Hindlimb muscle (tissue), 1 donor: ENCODE data around the gene ABCC3. TPM values are rescaled to one million over a fixed set of nuclear protein-coding genes. Genes with fewer than 3 reads are reported as not detected.
A peak's percentile ranks its signal among the peaks of the same experiment; 100 is the strongest.

Experiments
- DNase-seq: peaks from one replicate; pipeline ENCODE4 v3.0.0-alpha.2; 2013
- polyA plus RNA-seq: library from polyadenylated mRNA; unstranded; fragments of 120-200 nt; gene quantifications from one replicate; pipeline ENCODE4 v1.2.1, GENCODE V29; 2013; ENCODE audit not compliant: insufficient read length

ABCC3 gene
- polyA plus RNA-seq, 1 donor, result 0.66 TPM

- DNase-seq, result peak; percentile 93
Measured at GRCh38 chr17:50604513-50604912, 30.2 kb upstream of the ABCC3 start.

DNA sequence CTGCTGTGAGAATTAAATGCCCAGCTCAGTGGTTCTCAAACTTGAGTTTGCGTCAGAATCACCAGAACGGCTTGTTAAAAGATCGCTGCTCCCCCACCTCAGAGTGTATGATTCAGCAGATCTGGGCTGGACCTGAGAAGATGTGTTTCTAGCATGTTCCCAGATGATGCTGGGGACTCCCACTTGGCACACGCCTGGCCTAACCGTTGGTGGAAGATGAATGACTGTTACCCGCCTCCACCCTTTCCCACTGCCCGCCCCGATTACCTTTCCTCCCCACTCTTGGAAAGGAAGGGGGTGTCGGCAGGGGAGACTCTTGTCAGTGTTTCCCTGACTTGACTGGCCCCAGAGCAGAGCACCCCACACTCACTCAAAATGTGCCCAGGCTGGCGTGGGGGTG is 29.3 kb upstream of the ABCC3 start:
- no peak for DNase-seq

- no peak for DNase-seq
Measured at GRCh38 chr17:50607522-50608175, 27.0 kb upstream of the ABCC3 start.

DNA sequence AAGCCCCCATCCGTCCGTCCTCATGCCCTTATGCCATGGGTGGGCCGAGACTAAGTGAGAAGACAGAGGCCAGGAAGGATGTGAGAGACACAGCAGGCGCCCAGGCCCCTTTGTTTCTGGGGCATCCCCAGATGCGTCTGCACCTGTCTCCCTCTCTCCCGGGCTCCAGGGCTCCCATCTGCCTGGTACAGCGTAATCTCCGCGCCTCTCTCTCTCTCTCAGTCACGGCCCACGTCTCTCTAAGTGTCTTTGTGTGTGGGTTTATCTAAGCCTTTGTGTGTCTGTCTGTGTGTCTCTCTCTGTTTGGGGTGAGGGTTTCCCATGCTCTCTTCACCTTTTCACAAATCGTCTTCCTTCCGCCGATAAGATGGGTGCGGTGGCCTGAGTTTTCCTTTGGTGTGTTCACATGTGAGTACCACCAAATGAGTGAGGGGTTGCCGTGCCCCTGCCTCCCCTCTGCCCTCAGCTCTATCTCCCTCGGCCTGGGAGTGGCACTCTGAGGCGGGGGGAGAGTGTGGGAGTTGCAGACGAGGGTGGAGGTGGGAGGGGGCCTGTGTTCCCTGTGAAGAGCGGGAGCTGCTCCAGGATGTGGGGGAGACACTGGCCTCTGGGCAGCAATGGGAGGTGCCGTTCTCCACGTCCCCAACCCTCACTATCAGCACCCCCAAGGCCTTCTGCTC is 25.8 kb upstream of the ABCC3 start:
- no peak for DNase-seq

GRCh38 chr17:50609380-50610074 is 25.2 kb upstream of the ABCC3 start:
- DNase-seq, result no peak

DNA sequence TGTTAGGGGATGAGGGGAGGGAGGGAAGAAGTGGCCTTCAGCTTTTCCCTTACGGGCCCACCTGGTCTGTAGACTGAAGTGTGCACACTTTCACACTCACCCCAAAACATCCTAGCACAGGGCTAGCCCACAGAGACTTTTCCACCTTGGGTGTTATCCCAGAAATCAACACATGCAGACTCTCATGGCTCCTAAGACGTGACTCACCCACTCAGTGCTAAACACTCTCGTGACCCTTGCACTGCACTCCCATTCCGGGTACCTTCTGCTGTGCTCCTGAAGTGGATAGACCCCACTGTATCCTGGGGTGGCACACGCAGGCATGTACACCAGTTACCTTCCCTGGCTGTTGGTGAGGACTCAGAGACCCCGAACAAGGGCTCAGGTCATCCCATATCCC is 23.0 kb upstream of the ABCC3 start:
- no peak for DNase-seq

GRCh38 chr17:50612281-50612680 is 22.4 kb upstream of the ABCC3 start:
- no peak for DNase-seq

DNA sequence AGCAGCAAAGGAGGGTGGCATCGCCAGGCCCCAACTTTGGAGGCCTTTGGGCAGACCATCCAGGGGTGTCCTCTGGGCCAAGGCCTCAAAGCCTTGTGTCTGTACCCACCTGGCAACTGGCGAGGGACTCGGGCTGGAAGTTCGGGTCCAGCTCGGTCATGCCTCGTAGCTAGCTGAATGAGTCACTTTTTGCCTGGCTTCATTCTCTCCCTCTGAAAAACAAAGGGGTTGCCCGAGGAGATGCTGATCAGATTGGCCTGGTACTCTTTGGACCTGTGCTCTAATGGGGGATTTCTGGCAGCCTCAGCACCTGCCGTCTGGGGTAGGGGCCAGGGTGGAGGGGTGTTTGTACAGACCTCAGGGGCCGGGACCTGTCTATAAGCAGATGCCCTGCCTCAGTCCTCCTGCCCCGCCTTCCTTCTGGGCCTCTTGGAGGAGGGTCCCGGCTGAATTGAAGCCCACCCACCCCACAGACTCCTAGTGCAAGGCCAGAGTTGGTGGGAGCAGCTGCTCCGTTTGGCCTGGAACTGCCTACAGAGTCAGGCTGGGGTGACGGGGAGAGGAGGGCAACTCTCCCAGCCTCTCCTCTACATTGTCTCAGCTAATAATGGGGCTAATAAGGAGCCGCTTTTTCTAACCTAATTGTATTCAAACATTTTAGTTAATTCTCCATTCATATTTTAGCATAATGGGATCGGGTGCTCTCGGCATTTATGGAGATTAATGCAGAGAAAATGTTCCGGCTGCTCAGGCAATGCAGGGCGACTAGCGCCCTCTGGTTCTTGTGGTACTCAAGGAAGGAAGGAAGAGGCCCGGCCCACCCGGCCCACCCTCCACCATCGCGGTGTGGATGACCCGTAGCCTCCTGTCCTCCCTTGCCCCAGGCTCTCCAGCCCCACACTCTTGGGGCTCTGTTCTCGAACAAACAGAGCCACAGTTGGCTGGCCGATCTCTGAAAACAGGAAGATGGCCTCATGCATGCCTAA is 21.4 kb upstream of the ABCC3 start:
- peak; percentile 61 for DNase-seq

DNA sequence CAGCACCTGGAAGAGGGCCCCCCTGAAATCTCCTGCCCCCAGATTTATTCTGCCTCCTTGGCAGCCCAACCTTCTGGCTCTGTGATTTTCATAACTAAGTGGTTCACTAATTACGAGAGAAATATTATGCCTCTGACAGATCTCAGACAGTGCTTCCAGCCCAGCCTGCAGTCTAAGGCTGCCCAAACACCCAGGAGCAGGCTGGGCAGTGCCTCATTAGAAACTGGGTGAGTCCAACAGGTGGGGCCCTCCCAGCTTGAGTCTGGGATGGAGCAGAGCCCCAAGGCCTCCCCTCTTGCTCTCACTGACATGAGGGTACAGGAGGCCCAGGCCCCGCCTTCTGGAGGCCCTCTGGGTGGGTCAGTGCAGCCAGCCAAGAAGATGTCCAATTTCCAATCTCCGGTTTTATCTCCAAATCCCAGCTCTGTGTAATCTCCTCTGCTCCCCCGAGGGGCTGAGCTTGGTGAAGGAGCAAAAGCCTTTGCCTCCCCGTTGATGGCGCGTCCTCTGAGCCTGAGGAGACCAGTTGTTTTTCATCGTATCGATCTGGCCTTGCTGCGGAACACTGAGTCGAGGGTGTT is 20.1 kb upstream of the ABCC3 start:
- DNase-seq, result no peak

DNA sequence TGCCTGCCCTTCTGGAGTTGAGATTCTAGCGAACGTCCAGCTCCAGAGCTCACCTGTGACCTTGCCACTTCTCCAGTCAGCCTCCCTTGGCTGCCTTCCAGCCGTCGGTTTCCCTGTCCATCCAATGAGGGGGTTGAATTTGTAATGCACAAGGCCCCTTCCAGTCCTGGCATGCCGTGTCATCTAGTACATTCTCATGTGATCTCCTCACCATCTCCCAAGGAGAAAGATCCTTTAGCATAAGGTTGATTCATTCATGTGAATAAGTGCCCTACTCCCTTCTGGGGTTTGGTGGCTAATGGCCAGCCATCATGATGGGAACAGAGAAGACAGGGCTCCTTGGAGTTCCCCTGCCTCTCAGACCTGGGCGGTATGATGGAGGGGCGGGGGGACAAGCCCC is 18.9 kb upstream of the ABCC3 start:
- no peak for DNase-seq

GRCh38 chr17:50618300-50618699 is 16.4 kb upstream of the ABCC3 start:
- DNase-seq, result no peak

GRCh38 chr17:50618941-50619340 is 15.7 kb upstream of the ABCC3 start:
- no peak for DNase-seq

GRCh38 chr17:50619489-50619888 is 15.2 kb upstream of the ABCC3 start:
- no peak for DNase-seq

DNA sequence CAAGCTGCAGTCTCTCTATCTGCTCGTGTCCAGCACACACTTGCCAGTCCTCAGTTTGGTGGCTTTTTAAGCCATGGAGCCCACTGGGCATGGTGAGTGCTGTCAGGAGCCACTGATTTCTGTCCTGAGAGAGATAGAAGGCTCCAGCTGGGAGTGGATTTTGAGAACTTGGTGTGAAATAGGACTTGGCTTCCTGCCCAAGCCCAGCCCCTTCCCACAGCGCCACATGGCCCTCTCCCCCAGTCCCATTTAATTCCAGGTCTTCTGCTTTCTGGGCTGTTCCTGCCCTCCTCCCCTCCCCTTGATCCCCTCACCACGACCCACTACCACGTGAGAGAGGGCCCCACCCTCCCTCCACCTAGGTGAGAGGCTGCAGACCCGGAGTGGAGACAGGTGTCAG is 14.4 kb upstream of the ABCC3 start:
- no peak for DNase-seq

DNA sequence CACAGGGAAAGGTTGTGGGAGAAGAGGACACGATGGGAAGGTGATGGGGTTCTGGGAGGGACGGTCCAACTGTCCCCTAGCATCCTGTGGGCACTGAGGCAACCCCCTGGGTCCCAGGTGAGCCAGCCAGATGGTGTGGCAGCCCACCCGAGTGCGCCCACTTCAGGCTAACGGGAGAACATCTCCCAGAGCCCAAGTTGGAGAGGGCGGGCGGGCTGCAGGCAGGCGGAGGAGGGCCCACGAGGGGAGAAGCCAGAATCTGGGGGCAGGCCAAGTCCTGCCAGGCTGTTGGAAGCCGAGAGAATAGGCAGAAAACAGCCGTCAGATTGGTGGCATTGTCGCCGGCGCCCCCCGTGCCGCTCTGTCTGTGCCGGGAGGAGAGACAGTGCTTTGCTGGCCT is 13.8 kb upstream of the ABCC3 start:
- DNase-seq, result no peak

GRCh38 chr17:50621574-50622031 is 13.1 kb upstream of the ABCC3 start:
- no peak for DNase-seq

- DNase-seq, result no peak
Measured at GRCh38 chr17:50624321-50624934, 10.3 kb upstream of the ABCC3 start.

DNA sequence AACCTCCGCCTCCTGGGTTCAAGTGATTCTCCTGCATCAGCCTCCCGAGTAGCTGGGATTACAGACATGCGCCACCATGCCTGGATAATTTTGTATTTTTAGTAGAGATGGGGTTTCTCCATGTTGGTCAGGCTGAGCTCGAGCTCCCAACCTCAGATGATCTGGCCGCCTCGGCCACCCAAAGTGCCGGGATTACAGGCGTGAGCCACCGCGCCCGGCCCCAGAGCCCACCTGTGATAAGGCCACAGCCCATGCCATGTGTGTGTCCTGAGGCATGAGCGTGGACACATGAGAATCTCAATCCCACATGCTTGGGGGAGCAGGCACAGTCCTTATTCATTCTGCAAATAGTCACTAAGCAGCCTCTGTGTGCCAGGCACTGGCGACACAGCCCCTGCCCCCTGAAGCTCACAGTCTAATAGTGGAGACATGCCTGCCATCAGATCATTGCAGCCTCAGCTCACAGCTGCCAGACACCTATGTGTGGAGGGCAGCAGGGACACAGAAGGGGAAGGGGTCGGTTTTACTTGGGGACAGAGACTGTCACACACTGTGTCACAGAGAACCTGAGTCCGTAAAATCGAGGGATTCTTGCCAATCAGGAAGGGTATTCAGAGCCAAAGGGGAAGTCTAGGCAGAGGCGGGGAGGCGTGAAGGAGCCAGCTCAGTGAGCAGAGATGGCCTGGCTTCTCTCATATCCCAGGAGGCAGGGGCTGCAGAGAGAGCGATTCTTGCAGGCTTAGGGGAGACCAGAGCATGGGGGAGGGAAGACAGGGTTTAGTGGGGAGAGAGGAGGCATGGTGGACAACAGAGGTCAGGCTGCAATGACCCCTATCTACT is 9.4 kb upstream of the ABCC3 start:
- DNase-seq, result no peak

DNA sequence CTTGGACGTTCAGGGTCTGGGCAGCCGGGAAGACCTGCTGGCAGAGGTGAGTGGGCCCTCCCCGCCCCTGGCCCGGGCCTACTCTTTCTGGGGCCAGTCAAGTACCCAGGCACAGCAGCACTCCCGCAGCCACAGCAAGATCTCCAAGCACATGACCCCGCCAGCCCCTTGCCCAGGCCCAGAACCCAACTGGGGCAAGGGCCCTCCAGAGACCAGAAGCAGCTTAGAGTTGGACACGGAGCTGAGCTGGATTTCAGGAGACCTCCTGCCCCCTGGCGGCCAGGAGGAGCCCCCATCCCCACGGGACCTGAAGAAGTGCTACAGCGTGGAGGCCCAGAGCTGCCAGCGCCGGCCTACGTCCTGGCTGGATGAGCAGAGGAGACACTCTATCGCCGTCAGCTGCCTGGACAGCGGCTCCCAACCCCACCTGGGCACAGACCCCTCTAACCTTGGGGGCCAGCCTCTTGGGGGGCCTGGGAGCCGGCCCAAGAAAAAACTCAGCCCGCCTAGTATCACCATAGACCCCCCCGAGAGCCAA is 8.6 kb upstream of the ABCC3 start:
- peak; percentile 75 for DNase-seq

DNA sequence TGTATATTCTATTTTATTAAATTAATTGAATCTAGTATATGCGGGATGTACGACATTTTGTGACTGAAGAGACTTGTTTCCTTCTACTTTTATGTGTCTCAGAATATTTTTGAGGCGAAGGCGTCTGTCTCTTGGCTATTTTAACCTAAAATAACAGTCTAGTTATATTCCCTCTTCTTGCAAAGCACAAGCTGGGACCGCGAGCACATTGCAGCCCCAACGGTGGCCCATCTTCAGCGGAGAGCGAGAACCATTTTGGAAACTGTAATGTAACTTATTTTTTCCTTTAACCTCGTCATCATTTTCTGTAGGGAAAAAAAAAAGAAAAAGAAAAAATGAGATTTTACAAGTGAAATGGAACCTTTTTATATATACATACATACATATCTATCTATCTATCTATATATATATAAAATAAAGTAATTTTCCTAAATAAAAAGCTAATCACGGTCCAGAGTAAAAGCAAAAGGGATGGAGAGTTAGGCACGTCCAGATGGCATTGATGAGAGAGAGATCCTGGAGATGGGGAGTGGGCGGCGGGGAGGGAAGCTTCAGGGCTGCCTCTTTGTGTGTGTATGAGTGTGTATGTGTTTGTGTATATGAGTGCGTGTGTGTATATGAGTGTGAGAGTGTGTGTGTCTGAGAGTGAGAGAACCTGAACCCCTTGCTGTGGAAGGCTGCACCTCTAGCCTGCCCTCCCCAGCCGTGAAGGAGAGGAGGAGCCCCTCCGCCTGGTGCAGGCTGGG is 7.5 kb upstream of the ABCC3 start:
- no peak for DNase-seq
